Hepatocyte (in vitro differentiated cells): ENCODE results near the gene DENND1A.

ENCODE experiments used
- CTCF ChIP-seq: fragments of 200-600 bp; sonication (generic); IDR thresholded peaks from 2 replicates; pipeline ENCODE4 v1.5.1; 2016; ENCODE audit warnings: antibody characterized with exemption, mild to moderate bottlenecking; ENCODE audit not compliant: poor library complexity
- EZH2phosphoT487 ChIP-seq: fragments of 200-600 bp; sonication (generic); IDR thresholded peaks from one replicate; pipeline ENCODE4 v1.6.1; 2018; ENCODE audit warnings: antibody characterized with exemption, mild to moderate bottlenecking, low read depth, moderate library complexity; ENCODE audit not compliant: unreplicated experiment, severe bottlenecking

- TF ChIP-seq CTCF = no peak
- TF ChIP-seq EZH2phosphoT487 = no peak
Observed at GRCh38 chr9:123651273-123651672, 278.7 kb downstream of the DENND1A start.
